GM12874 (cell line): Measurements from ENCODE around the gene IFIH1.

Experiments used
- CTCF ChIP-seq: IDR thresholded peaks from 2 replicates; pipeline ENCODE4 v1.5.1; 2011; ENCODE audit warnings: low read depth, mild to moderate bottlenecking, control low read depth, low read length, moderate library complexity; ENCODE audit not compliant: insufficient read depth

Gene IFIH1

GRCh38 chr2:162324953-162325352 is 6.5 kb upstream of the IFIH1 start:
- TF ChIP-seq CTCF, result no peak

- no peak for TF ChIP-seq CTCF
Observed at GRCh38 chr2:162320864-162321517, 2.5 kb upstream of the IFIH1 start.

GRCh38 chr2:162317861-162318327 is 590 bp downstream of the IFIH1 start:
- no peak for TF ChIP-seq CTCF

GRCh38 chr2:162317058-162317742 is 1.3 kb downstream of the IFIH1 start:
- no peak for TF ChIP-seq CTCF

- TF ChIP-seq CTCF, result no peak
Observed at GRCh38 chr2:162316590-162316989, 1.9 kb downstream of the IFIH1 start.

- no peak for TF ChIP-seq CTCF
Observed at GRCh38 chr2:162315938-162316337, 2.5 kb downstream of the IFIH1 start.

- no peak for TF ChIP-seq CTCF
Observed at GRCh38 chr2:162312853-162313252, 5.6 kb downstream of the IFIH1 start.
